Measurements from ENCODE around the gene SYTL2.

DNA sequence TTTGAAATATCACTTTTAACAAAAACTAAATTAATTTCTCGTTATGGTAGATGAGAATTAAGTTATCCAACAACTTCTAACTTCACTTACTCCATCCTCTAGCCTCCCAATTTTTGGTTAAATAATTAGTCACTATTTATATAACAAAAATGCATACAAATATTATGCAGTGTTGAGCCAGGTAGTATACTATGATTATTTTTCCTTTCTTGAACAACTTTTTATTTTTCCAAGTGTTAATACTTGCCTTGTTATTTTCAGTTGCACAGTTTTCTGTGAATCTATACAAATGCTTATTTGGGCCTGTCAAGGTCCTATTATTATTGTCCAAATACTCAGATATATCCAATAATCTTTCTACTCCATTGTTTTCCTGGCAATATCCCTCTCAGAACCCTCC, 24.3 kb upstream of the SYTL2 start:
- TF ChIP-seq, protein P1, sequence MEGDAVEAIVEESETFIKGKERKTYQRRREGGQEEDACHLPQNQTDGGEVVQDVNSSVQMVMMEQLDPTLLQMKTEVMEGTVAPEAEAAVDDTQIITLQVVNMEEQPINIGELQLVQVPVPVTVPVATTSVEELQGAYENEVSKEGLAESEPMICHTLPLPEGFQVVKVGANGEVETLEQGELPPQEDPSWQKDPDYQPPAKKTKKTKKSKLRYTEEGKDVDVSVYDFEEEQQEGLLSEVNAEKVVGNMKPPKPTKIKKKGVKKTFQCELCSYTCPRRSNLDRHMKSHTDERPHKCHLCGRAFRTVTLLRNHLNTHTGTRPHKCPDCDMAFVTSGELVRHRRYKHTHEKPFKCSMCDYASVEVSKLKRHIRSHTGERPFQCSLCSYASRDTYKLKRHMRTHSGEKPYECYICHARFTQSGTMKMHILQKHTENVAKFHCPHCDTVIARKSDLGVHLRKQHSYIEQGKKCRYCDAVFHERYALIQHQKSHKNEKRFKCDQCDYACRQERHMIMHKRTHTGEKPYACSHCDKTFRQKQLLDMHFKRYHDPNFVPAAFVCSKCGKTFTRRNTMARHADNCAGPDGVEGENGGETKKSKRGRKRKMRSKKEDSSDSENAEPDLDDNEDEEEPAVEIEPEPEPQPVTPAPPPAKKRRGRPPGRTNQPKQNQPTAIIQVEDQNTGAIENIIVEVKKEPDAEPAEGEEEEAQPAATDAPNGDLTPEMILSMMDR (conservative IDR thresholded peaks at IDR 0.05; ENCODE audit: low read depth, low read length) = no peak
- no peak for TF ChIP-seq EZH2 (IDR thresholded peaks at IDR 0.05; ENCODE audit: low read length, unreplicated experiment)
- TF ChIP-seq EZH2phosphoT487 (IDR thresholded peaks at IDR 0.05; ENCODE audit: borderline replicate concordance, low read length) = no peak

All from PC-3 (cell line).